ENCODE results near the gene GALM.
A peak's percentile ranks its signal among the peaks of the same experiment; 100 is the strongest.
"Not testable (repeated sequence)": the region's sequence is repeated elsewhere in the genome, so short reads cannot be mapped to it uniquely, and the experiment has no call there.

GALM gene

DNA sequence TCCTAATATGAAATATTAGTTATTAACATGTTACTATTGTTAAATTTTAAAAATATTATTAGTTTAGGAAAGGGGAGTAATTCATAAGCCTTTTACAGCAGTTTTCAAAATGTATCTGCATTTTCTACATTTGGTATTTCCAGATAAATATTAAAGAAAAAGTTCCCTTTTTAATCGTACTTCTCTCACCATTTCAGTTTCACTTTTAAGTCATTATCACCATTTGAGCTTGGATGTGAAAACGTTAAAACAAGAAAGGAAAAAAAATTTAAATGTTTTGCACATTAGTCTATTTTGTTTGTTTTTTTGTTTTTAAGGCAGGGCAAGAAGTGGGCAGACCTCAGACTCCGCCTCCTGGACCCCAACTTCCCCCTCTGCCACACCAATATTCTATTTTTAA, 88.6 kb downstream of the GALM start:
- no peaks in the 10 kb centered on the region for H3K9me3 Mint-ChIP-seq
- peaks cover 28% of the 10 kb centered on the region for H3K4me1 Mint-ChIP-seq
- ATAC-seq (no peak), DNase-seq (no peak)
- peak overlapping the region; percentile 58 for H3K27ac Mint-ChIP-seq
- H3K27me3 Mint-ChIP-seq, result peaks cover 3% of the 10 kb centered on the region
- H3K36me3 Mint-ChIP-seq (ENCODE audit: low read depth), result peaks cover 16% of the 10 kb centered on the region
- H3K4me3 Mint-ChIP-seq, result peak overlapping the region; percentile 67

DNA sequence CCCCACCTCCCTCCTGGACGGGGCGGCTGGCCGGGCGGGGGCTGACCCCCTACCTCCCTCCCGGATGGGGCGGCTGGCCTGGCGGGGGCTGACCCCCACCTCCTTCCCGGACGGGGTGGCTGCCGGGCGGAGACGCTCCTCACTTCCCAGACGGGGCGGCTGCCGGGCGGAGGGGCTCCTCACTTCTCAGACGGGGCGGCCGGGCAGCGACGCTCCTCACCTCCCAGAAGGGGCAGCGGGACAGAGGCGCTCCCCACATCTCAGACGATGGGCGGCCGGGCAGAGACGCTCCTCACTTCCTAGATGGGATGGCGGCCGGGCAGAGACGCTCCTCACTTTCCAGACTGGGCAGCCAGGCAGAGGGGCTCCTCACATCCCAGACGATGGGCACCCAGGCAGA, 90.0 kb downstream of the GALM start:
- H3K27ac Mint-ChIP-seq; H3K36me3 Mint-ChIP-seq (ENCODE audit: low read depth); DNase-seq; H3K9me3 Mint-ChIP-seq; ATAC-seq; H3K27me3 Mint-ChIP-seq; H3K4me3 Mint-ChIP-seq: not testable (repeated sequence)
- H3K4me1 Mint-ChIP-seq, result peaks cover 21% of the 10 kb centered on the region

DNA sequence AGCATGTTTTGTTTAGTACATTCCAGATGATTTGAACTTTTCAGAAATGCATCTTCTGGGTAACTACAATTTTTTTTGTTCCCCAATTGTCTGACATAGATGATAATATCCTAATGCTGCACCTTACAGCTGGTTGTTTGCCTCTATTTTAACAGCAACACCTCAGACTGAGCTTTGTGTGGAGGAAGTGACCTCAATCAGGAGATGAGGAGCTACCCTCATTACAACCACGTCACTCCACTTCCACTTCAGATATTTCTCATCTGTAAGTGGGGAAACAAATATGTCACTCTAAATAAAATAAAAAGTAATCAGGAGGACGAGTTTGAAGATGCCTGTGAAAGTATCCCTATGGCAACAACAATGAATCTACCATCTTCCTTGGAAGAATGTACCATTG, 97.3 kb downstream of the GALM start:
- Mint-ChIP-seq H3K4me3 (no peak overlapping the region), H3K36me3 (ENCODE audit: low read depth) (no peaks in the 10 kb centered on the region), H3K27me3 (no peaks in the 10 kb centered on the region), H3K27ac (no peak overlapping the region), H3K4me1 (no peaks in the 10 kb centered on the region), H3K9me3 (no peaks in the 10 kb centered on the region)
- DNase-seq (no peak), ATAC-seq (no peak)

DNA sequence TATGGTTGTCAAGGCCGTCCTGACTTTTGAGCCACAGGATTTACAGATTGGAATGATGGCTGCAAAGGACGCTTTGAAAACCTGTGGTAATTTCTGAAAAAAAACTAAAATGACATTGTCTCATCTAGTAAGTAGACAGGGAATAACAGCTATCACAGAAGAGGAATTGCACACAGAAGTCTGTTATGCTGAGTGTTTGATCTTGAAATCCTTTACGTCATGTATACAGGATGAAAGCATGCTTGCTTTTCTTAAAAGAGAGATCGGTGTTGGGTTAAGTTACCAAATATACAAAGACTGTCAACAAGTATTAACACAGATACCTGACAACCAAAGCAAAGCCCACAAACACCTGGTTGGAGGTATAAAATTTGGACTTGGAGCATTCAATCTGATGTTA, 97.8 kb downstream of the GALM start:
- Mint-ChIP-seq H3K27me3 (no peaks in the 10 kb centered on the region), H3K9me3 (no peaks in the 10 kb centered on the region), H3K27ac (no peak overlapping the region), H3K4me3 (no peak overlapping the region), H3K36me3 (ENCODE audit: low read depth) (no peaks in the 10 kb centered on the region), H3K4me1 (no peaks in the 10 kb centered on the region)
- ATAC-seq (no peak), DNase-seq (no peak)

DNA sequence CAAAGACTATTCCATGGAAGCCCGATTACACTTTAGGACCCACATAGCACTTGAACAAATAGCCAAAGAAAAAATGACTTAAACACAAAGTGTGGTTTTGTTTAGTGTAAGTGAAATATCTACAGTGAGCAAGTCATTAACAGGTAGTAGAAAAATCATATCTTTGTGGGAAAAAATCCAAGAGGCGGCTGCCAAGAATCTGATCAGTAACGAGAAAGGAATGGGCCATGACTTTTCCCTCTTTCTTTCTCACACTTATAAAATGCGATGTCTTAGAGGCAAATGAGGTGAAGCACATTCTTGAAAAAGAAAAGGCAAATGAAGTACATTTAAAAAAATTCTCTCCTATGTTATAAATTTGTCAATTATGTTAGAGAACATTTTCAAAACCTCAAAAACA, 99.2 kb downstream of the GALM start:
- DNase-seq, result no peak
- no peak overlapping the region for H3K27ac Mint-ChIP-seq

DNA sequence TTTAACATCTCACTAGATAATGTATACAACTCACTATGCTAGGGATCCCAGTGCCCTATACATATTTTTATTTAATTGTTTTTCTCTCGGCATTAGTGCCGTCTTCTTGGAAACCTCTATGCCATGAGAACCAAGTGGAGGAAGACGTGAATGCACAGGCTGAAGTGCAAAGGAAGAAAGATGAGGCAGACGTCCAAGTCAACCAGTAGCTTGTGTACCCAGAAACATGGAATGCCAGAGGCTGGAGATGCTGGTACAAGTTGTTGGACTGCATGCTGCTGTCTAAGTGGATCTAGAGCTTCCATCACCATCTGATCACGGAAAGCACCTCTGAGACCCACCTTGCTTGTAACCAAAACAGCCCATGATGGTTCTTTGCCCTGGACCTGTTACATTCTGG, 99.6 kb downstream of the GALM start:
- H3K27me3 Mint-ChIP-seq, result no peaks in the 10 kb centered on the region
- no peak for DNase-seq
- no peak overlapping the region for H3K4me3 Mint-ChIP-seq
- ATAC-seq, result no peak
- no peaks in the 10 kb centered on the region for H3K36me3 Mint-ChIP-seq (ENCODE audit: low read depth)
- H3K4me1 Mint-ChIP-seq, result no peaks in the 10 kb centered on the region
- H3K27ac Mint-ChIP-seq, result no peak overlapping the region
- no peaks in the 10 kb centered on the region for H3K9me3 Mint-ChIP-seq

More for the DNA sequence above, 99.2 kb downstream of the GALM start:
- no peaks in the 10 kb centered on the region for H3K27me3 Mint-ChIP-seq
- ATAC-seq, result no peak
- no peak overlapping the region for H3K4me3 Mint-ChIP-seq
- H3K4me1 Mint-ChIP-seq, result no peaks in the 10 kb centered on the region
- H3K36me3 Mint-ChIP-seq (ENCODE audit: low read depth), result no peaks in the 10 kb centered on the region
- H3K9me3 Mint-ChIP-seq, result no peaks in the 10 kb centered on the region

DNA sequence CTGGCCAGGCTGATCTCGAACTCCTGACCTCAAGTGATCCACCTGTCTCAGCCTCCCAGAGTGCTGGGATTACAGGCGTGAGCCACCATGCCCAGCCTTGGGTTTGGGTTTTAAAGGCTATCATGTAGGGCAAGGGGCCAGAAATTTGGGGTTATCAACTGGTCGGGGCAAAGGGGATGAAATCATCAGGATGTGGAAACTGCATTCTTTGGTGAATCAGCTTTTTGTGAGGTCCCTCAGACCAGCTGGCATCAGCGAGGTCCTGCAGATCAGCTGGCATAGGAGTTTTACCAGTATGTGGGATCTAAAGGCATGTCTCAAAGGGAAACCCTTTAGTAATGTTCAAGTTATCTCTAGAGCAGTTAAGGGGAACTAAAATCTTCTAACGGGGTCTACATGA, 105.7 kb downstream of the GALM start:
- Mint-ChIP-seq H3K9me3 (no peaks in the 10 kb centered on the region), H3K27me3 (peaks cover 12% of the 10 kb centered on the region), H3K27ac (no peak overlapping the region), H3K4me1 (no peaks in the 10 kb centered on the region), H3K4me3 (no peak overlapping the region), H3K36me3 (ENCODE audit: low read depth) (no peaks in the 10 kb centered on the region)
- ATAC-seq, result no peak
- no peak for DNase-seq

DNA sequence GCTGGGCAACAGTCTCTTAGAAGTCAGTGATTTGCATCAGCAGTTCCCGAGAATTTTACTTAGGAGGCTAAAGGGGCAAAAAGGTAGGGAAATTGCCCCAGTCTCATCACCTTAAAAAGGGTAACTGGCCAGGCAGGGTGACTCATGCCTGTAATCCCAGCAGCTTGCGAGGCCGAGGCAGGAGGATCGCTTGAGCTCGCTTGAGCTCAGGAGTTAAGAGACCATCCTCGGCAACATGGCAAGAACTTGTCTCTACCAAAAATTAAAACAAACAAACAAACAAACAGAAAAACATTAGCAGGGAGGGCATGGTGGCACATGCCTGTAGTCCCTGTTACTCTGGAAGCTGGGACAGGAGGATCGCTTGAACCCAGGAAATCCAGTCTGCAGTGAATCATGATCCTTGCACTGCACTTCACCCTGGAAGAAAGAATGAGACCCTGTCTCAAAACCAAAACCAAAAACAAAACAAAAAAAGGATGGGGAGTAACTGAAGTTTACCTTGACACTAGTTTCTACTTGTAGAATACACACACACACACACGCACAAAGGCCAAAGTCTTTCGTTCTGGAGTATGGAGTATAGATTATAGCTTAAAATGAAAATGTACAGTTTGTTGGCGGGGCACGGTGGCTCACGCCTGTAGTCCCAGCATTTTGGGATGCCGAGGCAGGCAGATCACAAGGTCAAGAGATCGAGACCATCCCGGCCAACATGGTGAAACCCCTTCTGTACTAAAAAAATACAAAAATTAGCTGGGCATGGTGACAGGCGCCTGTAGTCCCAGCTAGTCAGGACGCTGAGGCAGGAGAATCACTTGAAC, 109.4 kb downstream of the GALM start:
- H3K4me1 Mint-ChIP-seq, result peaks cover 15% of the 10 kb centered on the region
- ATAC-seq (no peak), DNase-seq (no peak)
- peaks cover 14% of the 10 kb centered on the region for H3K27me3 Mint-ChIP-seq
- H3K27ac Mint-ChIP-seq, result no peak overlapping the region
- peaks cover 8% of the 10 kb centered on the region for H3K36me3 Mint-ChIP-seq (ENCODE audit: low read depth)
- H3K9me3 Mint-ChIP-seq, result no peaks in the 10 kb centered on the region
- H3K4me3 Mint-ChIP-seq, result no peak overlapping the region

DNA sequence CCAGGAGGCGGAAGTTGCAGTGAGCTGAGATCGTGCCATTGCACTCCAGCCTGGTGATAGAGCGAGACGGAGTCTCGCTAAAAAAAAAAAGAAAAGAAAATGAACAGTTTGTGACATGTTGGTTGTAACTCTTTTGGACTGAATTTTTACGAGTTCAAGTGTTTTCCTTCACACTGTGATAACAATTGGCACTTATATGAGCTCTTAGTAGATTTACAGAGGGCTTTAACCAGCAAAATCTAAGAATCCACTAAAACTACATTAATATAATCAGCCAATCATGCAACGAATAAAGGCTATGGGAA, 110.0 kb downstream of the GALM start:
- DNase-seq (no peak), ATAC-seq (no peak)
- Mint-ChIP-seq H3K27me3 (peaks cover 14% of the 10 kb centered on the region), H3K4me3 (no peak overlapping the region), H3K4me1 (peaks cover 15% of the 10 kb centered on the region), H3K36me3 (ENCODE audit: low read depth) (peaks cover 13% of the 10 kb centered on the region), H3K27ac (no peak overlapping the region), H3K9me3 (no peaks in the 10 kb centered on the region)

DNA sequence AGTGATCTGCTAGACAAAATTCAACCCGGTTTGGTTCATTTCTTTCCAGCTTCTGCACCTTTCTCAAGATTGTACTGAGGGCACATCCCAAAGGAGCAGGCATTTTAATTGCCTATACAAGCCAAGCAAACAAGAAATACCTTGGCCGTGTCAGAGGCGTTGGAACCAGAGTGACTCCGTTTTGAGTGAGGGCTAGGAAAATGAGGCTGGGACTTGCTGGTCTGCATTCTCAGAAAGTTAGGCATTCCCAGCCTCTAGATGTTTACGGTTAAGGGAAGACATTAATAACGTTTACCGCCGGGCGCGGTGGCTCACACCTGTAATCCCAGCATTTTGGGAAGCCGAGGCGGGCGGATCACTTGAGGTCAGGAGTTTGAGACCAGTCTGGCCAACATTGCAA, 110.6 kb downstream of the GALM start:
- peak overlapping the region; percentile 24 for H3K4me3 Mint-ChIP-seq
- H3K27me3 Mint-ChIP-seq, result peaks cover 14% of the 10 kb centered on the region
- H3K27ac Mint-ChIP-seq, result no peak overlapping the region
- ATAC-seq (no peak), DNase-seq (no peak)
- no peaks in the 10 kb centered on the region for H3K9me3 Mint-ChIP-seq
- peaks cover 15% of the 10 kb centered on the region for H3K4me1 Mint-ChIP-seq
- H3K36me3 Mint-ChIP-seq (ENCODE audit: low read depth), result peaks cover 16% of the 10 kb centered on the region

DNA sequence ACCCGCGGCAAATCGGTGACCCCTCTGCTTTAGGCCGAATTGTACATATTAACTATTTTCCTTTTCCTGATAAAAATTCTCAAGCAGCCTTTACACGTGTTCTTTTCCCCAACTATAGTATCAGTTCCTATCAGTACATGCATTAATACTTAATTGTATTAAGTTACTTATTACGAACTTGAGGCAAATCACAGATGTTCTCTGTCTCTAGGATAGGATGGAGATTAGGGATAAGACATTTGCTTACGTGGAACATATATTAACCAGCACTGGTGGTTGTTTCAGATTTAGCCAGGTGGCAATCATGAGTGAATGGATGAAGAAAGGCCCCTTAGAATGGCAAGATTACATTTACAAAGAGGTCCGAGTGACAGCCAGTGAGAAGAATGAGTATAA, 112.8 kb downstream of the GALM start:
- DNase-seq (no peak), ATAC-seq (no peak)
- Mint-ChIP-seq H3K9me3 (no peaks in the 10 kb centered on the region), H3K27ac (peak overlapping the region; percentile 98), H3K4me1 (peaks cover 17% of the 10 kb centered on the region), H3K27me3 (peaks cover 14% of the 10 kb centered on the region), H3K4me3 (peak overlapping the region; percentile 100), H3K36me3 (ENCODE audit: low read depth) (peaks cover 23% of the 10 kb centered on the region)

DNA sequence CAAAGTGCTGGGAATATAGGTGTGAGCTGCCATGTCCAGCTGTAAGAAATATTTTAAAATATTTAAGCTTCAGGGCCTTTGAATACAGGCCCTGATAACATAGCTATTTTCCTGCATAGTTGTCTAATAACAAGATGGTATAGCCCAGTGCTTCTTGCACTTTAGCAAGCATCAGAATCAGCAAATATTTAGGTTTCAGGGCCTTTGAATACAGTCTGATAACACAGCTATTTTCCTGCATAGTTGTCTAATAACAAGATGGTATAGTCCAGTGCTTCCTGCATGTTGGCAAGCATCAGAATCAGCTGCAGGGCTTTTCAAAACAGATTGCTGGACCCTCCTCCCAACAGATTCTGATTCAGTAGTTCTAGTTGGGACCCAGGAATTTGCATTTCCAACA, 117.7 kb downstream of the GALM start:
- Mint-ChIP-seq H3K4me1 (peaks cover 9% of the 10 kb centered on the region), H3K36me3 (ENCODE audit: low read depth) (peaks cover 17% of the 10 kb centered on the region), H3K27me3 (no peaks in the 10 kb centered on the region), H3K27ac (no peak overlapping the region), H3K9me3 (no peaks in the 10 kb centered on the region), H3K4me3 (no peak overlapping the region)
- no peak for ATAC-seq
- no peak for DNase-seq

All from activated naive CD8-positive, alpha-beta T cell treated with anti-CD3 and anti-CD28 coated beads, Interleukin-2, amount 50 U/mL, for 24 hours (primary cell).